HG03139 (cell line): ENCODE measurements around the gene NRAP.

Experiments used
- ATAC-seq: cut with Tn5 transposase; IDR thresholded peaks from one replicate; pipeline ENCODE4 v1.9.1; 2021; ENCODE audit not compliant: unreplicated experiment

The NRAP gene

GRCh38 chr10:113563306-113564088 lies 100.3 kb downstream of the NRAP start:
- peak; percentile 97 for ATAC-seq

GRCh38 chr10:113562704-113563103 lies 101.1 kb downstream of the NRAP start:
- no peak for ATAC-seq

GRCh38 chr10:113562069-113562468 lies 101.8 kb downstream of the NRAP start:
- ATAC-seq = no peak

DNA sequence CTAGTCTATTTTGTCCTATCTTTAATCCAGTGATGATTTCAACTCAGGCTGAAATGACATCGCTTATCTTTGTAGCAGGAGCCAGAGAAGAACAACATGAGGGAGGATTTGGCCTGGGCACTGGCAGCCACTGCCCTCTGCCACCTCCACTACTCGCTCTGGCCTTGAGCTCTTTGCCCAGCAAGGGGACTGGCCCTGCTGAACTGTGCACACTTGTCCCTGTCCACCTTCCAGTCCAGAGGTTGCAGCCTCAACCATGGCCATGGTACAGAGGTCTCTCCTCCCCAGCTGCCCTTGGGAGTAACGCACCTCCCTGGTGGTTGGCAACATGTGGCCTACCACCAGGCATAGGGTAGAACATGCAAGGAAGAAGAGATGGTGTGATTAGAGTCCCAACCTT lies 102.6 kb downstream of the NRAP start:
- no peak for ATAC-seq

DNA sequence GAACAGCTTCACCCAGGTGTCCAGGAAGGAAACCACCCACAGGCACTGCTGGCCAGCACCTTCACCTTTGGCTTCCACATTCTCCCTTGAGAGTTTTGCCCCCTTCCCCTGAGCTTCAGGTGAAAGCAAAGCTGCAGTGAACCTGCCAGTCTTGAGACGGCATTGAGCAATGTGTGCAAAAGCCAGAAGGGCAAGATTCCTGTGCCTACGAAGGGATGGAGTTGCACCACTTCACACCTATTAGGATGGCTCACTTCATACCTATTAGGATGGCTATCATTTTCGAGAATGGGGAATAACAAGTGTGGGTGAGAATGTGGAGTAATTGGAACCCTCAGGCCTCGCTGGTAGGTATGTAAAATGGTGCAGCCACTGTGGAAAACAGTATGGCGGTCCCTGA lies 103.8 kb downstream of the NRAP start:
- no peak for ATAC-seq

- no peak for ATAC-seq
These were observed 105.9 kb downstream of the NRAP start for GRCh38 chr10:113557903-113558321.

GRCh38 chr10:113557424-113557862 lies 106.4 kb downstream of the NRAP start:
- ATAC-seq = no peak

GRCh38 chr10:113555751-113556150 lies 108.1 kb downstream of the NRAP start:
- no peak for ATAC-seq

DNA sequence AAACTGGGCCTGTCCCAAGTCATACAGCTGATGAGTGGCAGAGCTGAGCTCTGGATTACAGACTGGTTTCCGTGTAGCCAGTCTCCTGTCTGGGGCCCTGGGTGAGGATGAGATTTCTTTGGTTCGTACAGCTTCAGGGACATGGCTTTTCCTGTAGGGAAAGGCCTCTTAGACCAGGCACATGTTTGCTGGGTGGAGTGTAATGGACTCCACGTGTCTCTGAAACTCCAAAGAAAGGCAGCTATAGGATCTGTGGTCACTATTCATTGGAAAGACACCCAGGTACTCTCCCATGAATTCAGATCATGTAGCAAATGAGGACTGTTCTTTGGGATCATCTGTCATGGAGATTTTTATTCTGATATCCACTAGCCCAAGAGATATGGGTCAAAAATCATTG lies 108.6 kb downstream of the NRAP start:
- ATAC-seq = no peak

- ATAC-seq = no peak
These were observed 109.6 kb downstream of the NRAP start for GRCh38 chr10:113554214-113554613.

DNA sequence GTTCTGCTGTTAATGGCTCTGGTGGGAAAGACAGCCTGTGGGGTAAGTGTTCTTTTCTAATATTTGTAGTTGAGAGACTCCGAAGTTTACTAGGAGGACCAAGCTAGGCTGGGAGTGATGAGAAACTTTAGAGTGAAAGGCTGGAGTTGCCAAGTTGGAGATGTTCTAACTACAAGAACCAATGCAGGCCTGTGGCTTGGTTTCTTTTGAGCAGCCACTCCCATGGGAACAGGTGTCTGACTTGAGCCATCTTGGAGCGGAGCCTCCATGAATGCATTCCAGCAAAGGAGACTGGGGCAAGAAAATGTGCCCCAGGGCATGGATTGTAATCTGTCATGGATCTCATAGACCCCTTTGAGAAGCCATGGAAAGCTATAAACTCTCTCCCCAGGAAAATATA lies 110.7 kb downstream of the NRAP start:
- ATAC-seq = no peak

- ATAC-seq = no peak
These were observed 111.1 kb downstream of the NRAP start, which contains the start of gene HABP2 for GRCh38 chr10:113552701-113553100. TSS of gene HABP2 (plus strand) at chr10:113553053. CDS start at chr10:113553122, 69 bp downstream.

- no peak for ATAC-seq
These were observed 111.8 kb downstream of the NRAP start for GRCh38 chr10:113552014-113552413.

DNA sequence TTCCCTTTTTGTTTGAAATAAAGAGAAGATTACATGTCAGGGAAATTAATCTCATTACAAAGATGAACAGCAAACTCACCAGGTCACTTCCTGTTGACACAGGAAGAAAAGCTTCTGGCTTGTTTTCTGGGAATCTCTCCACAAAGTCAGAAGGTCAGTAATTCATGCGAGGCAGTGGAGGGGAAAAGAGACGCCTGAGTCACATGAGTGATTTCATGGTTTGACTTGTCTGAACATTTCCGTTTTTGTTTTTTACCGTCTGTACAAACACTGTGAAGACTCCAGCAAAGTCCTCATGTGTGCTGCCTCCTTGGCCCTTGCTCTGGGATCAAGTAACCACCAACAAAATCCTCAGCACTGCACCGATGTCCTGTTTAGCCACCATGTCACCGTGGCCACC lies 113.5 kb downstream of the NRAP start:
- no peak for ATAC-seq

- ATAC-seq = no peak
These were observed 114.0 kb downstream of the NRAP start for GRCh38 chr10:113549856-113550255.

GRCh38 chr10:113547426-113547825 lies 116.4 kb downstream of the NRAP start:
- no peak for ATAC-seq

DNA sequence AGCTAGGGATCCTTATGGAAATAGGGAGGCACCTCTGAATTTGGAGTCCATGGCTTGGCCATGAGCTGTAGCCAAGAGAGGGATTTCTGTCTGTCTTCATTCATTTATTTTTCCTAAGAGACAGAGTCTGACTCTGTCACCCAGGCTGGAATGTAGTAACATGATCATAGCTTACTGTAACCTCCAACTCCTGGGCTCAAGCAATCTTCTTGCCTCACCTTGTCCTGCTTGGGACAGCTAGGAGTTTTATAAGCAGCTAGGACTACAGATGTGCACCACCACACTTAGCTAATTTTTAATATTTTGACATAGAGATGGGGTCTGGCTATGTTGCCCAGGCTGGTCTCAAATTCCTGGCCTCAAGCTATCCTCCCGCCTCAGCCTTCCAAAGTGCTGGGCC lies 119.4 kb downstream of the NRAP start:
- ATAC-seq = no peak

DNA sequence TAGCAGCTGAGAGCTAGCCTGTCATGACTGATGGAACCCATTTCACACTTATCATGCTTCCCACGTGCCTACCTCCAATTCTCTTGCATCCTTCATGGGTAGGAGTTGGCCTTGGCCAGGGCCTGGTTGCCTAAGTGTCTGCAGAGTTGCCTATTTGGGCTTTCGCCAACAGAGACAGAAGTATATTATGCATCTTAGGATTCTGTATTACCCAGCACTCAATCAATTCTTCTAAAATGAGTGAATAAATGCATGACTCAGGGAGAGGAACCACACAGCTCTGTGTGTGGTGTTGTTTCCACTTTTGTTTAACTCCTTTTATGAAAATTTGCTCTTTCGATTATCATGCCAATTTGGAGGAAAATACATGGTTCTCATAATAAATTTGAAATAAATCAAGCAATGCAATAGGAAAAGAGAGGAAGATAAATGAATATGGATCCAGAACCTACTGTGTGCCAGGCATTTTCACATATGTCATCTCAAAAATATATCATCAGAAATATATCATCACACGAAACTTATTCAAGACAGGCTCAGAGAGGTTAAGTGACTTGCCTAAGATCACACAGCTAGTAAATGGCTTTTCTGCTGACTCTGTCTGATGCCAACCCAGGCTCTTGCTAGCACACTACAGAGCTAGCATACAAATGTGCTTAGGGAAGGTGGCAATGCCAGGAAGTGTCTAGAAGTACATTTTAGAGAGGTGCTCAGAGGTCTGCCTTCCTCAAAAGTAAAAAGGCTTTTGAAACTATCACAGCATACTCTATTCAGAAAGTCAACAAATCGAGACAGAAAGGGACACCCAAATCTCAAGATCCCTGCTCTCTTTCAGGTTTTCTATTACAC lies 120.5 kb downstream of the NRAP start:
- no peak for ATAC-seq

GRCh38 chr10:113541549-113541927 lies 122.3 kb downstream of the NRAP start:
- ATAC-seq = no peak

GRCh38 chr10:113540845-113541548 lies 122.8 kb downstream of the NRAP start:
- no peak for ATAC-seq

GRCh38 chr10:113539789-113540188 lies 124.1 kb downstream of the NRAP start:
- no peak for ATAC-seq
